Measurements from ENCODE around the gene RSU1.

The RSU1 gene

GRCh38 chr10:16817125-16818019 is at the start of gene RSU1:
Gene RSU1 (minus strand): TSS chr10:16817424. CDS start chr10:16817081, 343 bp downstream.
- in situ Hi-C loops (cut with MboI; ENCODE audit: low sequenced_read_pairs) = no loop called here

GRCh38 chr10:16866541-16867275 is 49.5 kb upstream of the RSU1 start:
- in situ Hi-C loops (cut with MboI; ENCODE audit: low sequenced_read_pairs) = no loop called here

DNA sequence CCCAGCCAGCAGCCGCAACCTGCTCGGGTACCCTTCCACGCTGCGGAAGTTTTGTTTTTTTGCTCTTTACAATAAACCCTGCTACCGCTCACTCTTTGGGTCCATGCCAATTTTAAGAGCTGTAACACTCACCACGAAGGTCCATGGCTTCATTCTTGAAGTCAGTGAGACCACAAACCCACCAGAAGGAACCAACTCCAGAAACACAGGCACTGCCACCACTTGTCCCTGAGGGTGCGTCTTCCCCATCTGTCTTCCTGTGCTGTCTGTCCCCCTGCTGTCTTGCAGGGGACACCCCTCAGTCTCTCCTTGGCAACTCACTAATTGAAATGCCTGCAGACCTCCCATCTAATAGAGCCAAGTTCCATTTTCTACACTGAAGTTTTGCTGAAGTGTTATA is 48.5 kb upstream of the RSU1 start:
- in situ Hi-C loops (cut with MboI; ENCODE audit: low sequenced_read_pairs) = no loop called here

DNA sequence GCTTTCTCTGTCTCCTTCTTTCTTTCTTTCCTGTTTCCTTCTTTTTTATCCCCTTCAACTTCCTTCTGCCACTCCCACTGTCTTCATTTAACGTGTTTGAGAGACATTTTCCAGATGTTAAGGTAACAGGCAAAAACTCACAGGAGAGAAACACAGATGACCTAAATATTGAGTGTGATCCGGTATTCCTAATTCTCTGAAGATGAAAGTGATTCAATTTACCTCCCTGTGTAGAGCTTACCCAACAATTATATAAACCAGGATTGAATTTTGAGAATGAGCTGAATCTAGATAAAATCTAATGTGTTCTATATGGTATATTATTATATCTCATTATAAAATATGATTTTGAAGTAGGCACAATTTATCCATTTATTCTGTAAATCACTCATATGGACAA is 46.5 kb upstream of the RSU1 start:
- in situ Hi-C loops (cut with MboI; ENCODE audit: low sequenced_read_pairs) = no loop called here

GRCh38 chr10:16857419-16857818 is 40.2 kb upstream of the RSU1 start:
- in situ Hi-C loops (cut with MboI; ENCODE audit: low sequenced_read_pairs) = no loop called here

- in situ Hi-C loops (cut with MboI; ENCODE audit: low sequenced_read_pairs) = no loop called here
Measured at GRCh38 chr10:16856567-16856966, 39.3 kb upstream of the RSU1 start.

DNA sequence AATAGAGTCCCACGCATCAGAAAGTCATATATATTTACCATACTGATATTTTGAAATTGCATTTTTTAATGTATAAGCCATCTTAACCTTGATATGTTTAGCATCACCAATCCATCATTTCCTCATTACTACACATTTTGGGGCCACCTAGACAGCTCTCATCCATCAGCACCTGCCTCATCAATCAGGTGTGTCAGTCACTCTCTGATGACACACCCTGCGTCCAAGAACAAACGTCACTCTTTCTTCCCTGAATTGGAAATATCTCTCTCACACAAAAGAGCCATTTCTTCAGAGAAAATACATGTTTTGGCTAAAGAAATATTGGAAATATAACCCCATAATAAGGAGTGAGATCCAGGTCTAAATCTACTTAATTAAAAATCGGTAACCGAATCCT is 38.9 kb upstream of the RSU1 start:
- in situ Hi-C loops (cut with MboI; ENCODE audit: low sequenced_read_pairs) = no loop called here

DNA sequence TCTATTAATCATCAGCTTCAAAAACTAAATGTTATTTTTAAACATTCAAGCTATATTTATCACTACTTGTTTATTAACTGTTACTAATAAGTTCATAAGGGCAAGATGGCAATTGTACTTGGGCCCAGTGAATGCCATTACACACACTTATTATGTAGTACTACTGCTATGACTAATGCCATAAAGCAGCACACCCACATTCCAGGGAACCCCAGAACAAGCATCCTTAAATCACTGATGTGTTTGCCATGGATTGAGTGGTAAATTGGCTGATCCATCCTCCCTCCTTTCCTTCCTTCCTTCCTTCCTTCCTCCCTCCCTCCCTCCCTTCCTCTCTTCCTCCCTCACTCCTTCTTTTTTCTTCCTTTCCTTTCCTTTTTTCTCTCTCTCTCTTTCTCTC is 37.4 kb upstream of the RSU1 start:
- in situ Hi-C loops (cut with MboI; ENCODE audit: low sequenced_read_pairs) = no loop called here

GRCh38 chr10:16853809-16854208 is 36.6 kb upstream of the RSU1 start:
- in situ Hi-C loops (cut with MboI; ENCODE audit: low sequenced_read_pairs) = no loop called here

GRCh38 chr10:16853201-16853600 is 36.0 kb upstream of the RSU1 start:
- in situ Hi-C loops (cut with MboI; ENCODE audit: low sequenced_read_pairs) = no loop called here

DNA sequence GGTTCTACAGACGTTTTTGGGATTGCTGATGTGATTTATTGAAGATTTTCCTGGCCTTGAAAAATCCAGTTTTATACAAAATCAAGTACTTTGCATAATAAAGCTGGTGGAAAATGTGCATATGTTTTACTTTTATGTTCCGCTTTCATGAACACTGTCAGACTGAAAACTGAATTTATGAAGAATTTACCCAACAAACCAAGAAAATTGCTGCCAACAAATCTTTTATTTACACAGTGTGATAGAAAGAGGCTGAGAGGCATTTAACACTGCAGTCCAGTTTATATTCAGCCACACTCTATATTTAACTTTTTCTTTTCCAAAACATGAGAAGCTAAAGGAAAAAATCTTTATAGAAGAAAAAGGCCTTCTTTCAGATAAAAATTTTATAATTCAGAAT is 35.4 kb upstream of the RSU1 start:
- in situ Hi-C loops (cut with MboI; ENCODE audit: low sequenced_read_pairs) = no loop called here

DNA sequence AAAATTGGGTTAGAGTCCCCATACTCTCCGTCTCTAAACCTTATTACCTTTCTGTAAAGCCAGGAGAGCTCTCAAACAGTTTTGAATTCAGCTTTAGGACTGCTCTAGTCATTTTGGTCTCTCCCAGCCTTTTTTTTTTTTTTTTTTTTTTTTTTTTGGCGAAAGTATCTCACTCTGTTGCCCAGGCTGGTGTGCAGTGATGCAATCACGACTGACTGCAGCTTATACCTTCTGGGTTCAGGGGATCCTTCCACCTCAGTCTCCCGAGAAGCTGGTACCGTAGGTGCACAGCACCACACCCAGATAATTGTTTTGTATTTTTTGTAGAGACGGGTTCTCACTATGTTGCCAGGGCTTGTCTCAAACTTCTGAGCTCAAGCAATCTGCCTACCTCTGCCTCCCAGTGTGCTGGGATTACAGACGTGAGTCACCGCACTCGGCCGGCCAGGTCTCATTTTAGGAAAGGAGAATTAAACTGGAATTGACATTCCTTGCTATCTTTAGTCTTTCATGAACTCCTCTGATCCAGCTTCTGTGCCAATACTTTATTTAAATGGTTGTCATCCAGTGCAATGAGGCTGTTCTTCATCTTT is 31.4 kb upstream of the RSU1 start:
- in situ Hi-C loops (cut with MboI; ENCODE audit: low sequenced_read_pairs) = loop anchor here (10.0 to 25.0 kb wide), 2 partner anchors 406 to 589 kb away; no protein-coding TSS in a partner anchor

- in situ Hi-C loops (cut with MboI; ENCODE audit: low sequenced_read_pairs) = loop anchor here (10.0 to 25.0 kb wide), 2 partner anchors 407 to 590 kb away; no protein-coding TSS in a partner anchor
Measured at GRCh38 chr10:16847644-16848043, 30.4 kb upstream of the RSU1 start.

DNA sequence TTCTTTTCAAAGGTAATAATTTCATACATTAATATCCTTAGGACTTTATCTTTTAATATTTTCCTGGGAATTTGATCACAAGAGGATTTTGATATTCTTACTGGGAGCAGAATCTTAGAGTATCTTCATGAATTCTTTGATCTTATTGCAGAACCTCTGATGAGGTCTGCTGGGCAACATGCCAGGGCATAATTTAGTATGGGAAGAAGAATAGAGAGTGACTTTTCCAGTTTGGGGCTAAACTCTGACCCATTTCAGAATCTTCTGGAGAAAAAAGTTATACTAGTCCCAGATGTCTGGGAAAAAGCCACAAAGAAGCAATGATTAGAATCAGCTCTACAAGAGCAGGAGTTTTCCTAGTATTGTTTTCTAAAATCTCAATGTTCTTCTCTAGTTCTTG is 28.0 kb upstream of the RSU1 start:
- in situ Hi-C loops (cut with MboI; ENCODE audit: low sequenced_read_pairs) = loop anchor here (10.0 to 25.0 kb wide), 2 partner anchors 410 to 592 kb away; no protein-coding TSS in a partner anchor

GRCh38 chr10:16843252-16843870 is 26.1 kb upstream of the RSU1 start:
- in situ Hi-C loops (cut with MboI; ENCODE audit: low sequenced_read_pairs) = loop anchor here (10.0 to 25.0 kb wide), 2 partner anchors 411 to 594 kb away; no protein-coding TSS in a partner anchor

- in situ Hi-C loops (cut with MboI; ENCODE audit: low sequenced_read_pairs) = loop anchor here (25.0 kb wide), 1 partner anchor 602 kb away; no protein-coding TSS in a partner anchor
Measured at GRCh38 chr10:16835228-16835627, 18.0 kb upstream of the RSU1 start.

GRCh38 chr10:16832351-16833080 is 15.3 kb upstream of the RSU1 start:
- in situ Hi-C loops (cut with MboI; ENCODE audit: low sequenced_read_pairs) = loop anchor here (25.0 kb wide), 1 partner anchor 605 kb away; no protein-coding TSS in a partner anchor

DNA sequence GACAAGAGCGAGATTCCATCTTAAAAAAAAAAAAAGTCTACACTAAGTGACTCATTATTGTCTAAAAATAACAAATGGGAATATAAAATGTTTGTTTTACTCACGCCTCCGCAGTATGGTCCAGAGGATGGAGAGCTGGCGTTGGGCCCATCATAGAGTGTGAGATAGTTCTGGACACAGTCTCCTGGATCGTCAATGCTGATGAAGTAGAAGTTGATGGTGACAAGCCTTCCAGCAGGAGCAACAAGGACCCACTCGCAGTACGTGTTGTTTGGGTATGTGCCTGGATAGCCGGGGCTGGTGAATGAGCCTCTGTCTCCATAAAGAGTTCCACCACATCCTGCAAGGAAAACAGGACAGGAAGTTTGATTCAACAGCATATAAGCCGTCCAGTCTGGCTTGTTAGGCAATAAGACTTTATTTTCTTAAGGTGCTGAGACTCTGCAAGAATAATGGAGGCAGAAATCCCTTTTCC is 11.5 kb upstream of the RSU1 start:
- in situ Hi-C loops (cut with MboI; ENCODE audit: low sequenced_read_pairs) = loop anchor here (25.0 kb wide), 1 partner anchor 609 kb away; no protein-coding TSS in a partner anchor

- in situ Hi-C loops (cut with MboI; ENCODE audit: low sequenced_read_pairs) = loop anchor here (25.0 kb wide), 1 partner anchor 609 kb away; no protein-coding TSS in a partner anchor
Measured at GRCh38 chr10:16828114-16828568, 10.9 kb upstream of the RSU1 start.

- in situ Hi-C loops (cut with MboI; ENCODE audit: low sequenced_read_pairs) = loop anchor here (25.0 kb wide), 1 partner anchor 610 kb away; no protein-coding TSS in a partner anchor
Measured at GRCh38 chr10:16827474-16827873, 10.2 kb upstream of the RSU1 start.

All from HL-60/S4 (cell line).